Stimulated activated CD4-positive, alpha-beta T cell treated with anti-CD3 and anti-CD28 coated beads, Interleukin-4, amount 100 ng/mL, for 4 hours (primary cell): Measurements from ENCODE around the gene DDX41.

Experiments
- DNase-seq, 2 experiments: peaks; one replicate each; pipeline ENCODE4 v3.0.0-alpha.2; 2020

Gene DDX41

GRCh38 chr5:177467436-177467835, 49.3 kb downstream of the DDX41 start:
- no peak for DNase-seq

GRCh38 chr5:177466861-177467260, 49.9 kb downstream of the DDX41 start:
- DNase-seq: no peak

GRCh38 chr5:177465044-177465443, 51.7 kb downstream of the DDX41 start:
- DNase-seq: no peak

- DNase-seq: no peak
Measured at GRCh38 chr5:177462021-177462670, 54.6 kb downstream of the DDX41 start.
